ENCODE results near the gene DAPK3. TPM values are rescaled to one million over a fixed set of nuclear protein-coding genes. Genes with fewer than 3 reads are reported as not detected.
"Not testable (repeated sequence)": the region's sequence is repeated elsewhere in the genome, so short reads cannot be mapped to it uniquely, and the experiment has no call there.

The DAPK3 gene
- total RNA-seq, 1 donor from 2014 or later, result 105 TPM

GRCh38 chr19:3961007-3961406, 9.9 kb downstream of the DAPK3 start:
- Histone ChIP-seq H3K36me3 (ENCODE audit: control insufficient read depth, insufficient read depth, low read length) (peaks cover 49% of the 10 kb centered on the region), H3K27me3 (ENCODE audit: control insufficient read depth, insufficient read depth, low read length) (no peaks in the 10 kb centered on the region), H3K4me3 (ENCODE audit: low read depth, low read length) (no peak overlapping the region)
- DNase-seq (ENCODE audit: low read depth) (no peak), FAIRE-seq (no peak)
- TF ChIP-seq, protein P1, sequence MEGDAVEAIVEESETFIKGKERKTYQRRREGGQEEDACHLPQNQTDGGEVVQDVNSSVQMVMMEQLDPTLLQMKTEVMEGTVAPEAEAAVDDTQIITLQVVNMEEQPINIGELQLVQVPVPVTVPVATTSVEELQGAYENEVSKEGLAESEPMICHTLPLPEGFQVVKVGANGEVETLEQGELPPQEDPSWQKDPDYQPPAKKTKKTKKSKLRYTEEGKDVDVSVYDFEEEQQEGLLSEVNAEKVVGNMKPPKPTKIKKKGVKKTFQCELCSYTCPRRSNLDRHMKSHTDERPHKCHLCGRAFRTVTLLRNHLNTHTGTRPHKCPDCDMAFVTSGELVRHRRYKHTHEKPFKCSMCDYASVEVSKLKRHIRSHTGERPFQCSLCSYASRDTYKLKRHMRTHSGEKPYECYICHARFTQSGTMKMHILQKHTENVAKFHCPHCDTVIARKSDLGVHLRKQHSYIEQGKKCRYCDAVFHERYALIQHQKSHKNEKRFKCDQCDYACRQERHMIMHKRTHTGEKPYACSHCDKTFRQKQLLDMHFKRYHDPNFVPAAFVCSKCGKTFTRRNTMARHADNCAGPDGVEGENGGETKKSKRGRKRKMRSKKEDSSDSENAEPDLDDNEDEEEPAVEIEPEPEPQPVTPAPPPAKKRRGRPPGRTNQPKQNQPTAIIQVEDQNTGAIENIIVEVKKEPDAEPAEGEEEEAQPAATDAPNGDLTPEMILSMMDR (IDR thresholded peaks at IDR 0.05; ENCODE audit: insufficient read depth, low read length, severe bottlenecking), result no peak

DNA sequence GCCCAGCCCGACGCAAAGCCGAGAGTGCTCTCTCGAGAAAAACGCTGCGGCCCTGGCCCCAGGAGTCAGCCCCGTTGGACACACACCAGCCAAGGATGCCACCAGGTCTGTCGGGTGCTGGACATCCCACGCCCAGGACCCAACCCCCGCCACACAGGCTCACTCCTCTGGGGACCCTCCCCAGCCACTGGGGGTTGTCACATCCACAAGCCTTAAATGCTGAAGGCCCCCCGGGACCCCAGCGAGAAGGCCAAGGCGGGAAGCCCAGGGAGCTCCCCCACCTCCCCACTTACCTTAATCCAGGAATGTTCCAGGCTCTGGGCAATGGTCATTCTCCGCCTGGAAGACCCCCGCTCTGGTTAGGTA, 11.2 kb downstream of the DAPK3 start:
- no peak for FAIRE-seq
- no peak for DNase-seq (ENCODE audit: low read depth)

GRCh38 chr19:3958836-3959765, 11.8 kb downstream of the DAPK3 start:
- Histone ChIP-seq H3K4me3 (ENCODE audit: low read depth, low read length) (no peak overlapping the region), H3K36me3 (ENCODE audit: control insufficient read depth, insufficient read depth, low read length) (peaks cover 37% of the 10 kb centered on the region), H3K27me3 (ENCODE audit: control insufficient read depth, insufficient read depth, low read length) (no peaks in the 10 kb centered on the region)
- FAIRE-seq (no peak), DNase-seq (ENCODE audit: low read depth) (no peak)
- TF ChIP-seq, protein P1 (IDR thresholded peaks at IDR 0.05; ENCODE audit: insufficient read depth, low read length, severe bottlenecking), result no peak

More for the DNA sequence above, 11.2 kb downstream of the DAPK3 start:
- TF ChIP-seq, protein P1 (IDR thresholded peaks at IDR 0.05; ENCODE audit: insufficient read depth, low read length, severe bottlenecking), result no peak
- no peak overlapping the region for H3K4me3 ChIP-seq (ENCODE audit: low read depth, low read length)
- no peaks in the 10 kb centered on the region for H3K27me3 ChIP-seq (ENCODE audit: control insufficient read depth, insufficient read depth, low read length)
- peaks cover 41% of the 10 kb centered on the region for H3K36me3 ChIP-seq (ENCODE audit: control insufficient read depth, insufficient read depth, low read length)

GRCh38 chr19:3955688-3956087, 15.2 kb downstream of the DAPK3 start:
- Histone ChIP-seq H3K27me3 (ENCODE audit: control insufficient read depth, insufficient read depth, low read length) (no peaks in the 10 kb centered on the region), H3K36me3 (ENCODE audit: control insufficient read depth, insufficient read depth, low read length) (peaks cover 17% of the 10 kb centered on the region), H3K4me3 (ENCODE audit: low read depth, low read length) (no peak overlapping the region)
- DNase-seq (ENCODE audit: low read depth) (no peak), FAIRE-seq (no peak)
- TF ChIP-seq, protein P1 (IDR thresholded peaks at IDR 0.05; ENCODE audit: insufficient read depth, low read length, severe bottlenecking), result no peak

- not testable (repeated sequence) for H3K27me3 ChIP-seq (ENCODE audit: control insufficient read depth, insufficient read depth, low read length); H3K4me3 ChIP-seq (ENCODE audit: low read depth, low read length); DNase-seq (ENCODE audit: low read depth); FAIRE-seq
- H3K36me3 ChIP-seq (ENCODE audit: control insufficient read depth, insufficient read depth, low read length), result peaks cover 16% of the 10 kb centered on the region
Observed at GRCh38 chr19:3955276-3955675, 15.6 kb downstream of the DAPK3 start.

DNA sequence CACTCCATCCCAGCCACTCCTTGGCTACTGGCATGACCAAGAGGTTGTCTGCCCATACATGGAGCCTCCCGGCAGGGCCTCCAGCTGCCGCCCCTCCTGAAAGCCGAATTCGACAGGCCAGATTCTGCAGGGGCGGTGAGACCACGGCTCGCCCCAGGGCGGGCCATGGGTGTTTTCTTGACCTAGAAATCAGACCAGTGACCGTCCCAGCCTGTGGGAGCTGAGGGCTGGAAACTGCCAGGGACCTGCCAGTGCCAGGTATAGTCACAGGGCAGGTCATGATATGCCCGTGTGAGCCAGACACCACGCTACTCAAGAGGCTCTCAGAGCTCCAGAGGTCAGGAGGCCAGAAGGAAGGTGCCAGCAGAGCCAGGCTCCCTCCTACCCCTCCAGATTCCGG, 16.8 kb downstream of the DAPK3 start:
- H3K4me3 ChIP-seq (ENCODE audit: low read depth, low read length), result no peak overlapping the region

DNA sequence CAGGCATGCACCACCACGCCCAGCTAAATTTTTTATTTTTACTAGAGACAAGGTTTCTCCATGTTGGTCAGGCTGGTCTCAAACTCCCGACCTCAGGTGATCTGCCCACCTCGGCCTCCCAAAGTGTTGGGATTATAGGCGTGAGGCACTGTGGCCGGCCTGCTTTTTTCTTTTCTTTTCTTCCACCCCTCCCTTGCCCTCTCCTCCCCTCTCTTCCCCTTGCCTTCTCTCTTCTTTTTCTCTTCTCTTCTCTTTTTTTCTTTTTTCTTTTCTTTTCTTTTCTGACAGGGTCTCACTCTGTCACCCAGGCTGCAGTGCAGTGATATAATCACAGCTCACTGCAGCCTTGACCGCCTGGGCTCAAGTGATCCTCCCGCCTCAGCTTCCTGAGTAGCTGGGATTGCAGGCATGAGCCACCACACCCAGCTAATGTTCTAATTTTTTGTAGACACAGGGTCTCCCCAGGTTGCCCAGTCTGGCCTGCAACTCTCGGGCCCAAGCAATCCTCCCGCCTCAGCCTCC, 18.1 kb downstream of the DAPK3 start:
- FAIRE-seq, result not testable (repeated sequence)

More for the DNA sequence above, 16.8 kb downstream of the DAPK3 start:
- H3K27me3 ChIP-seq (ENCODE audit: control insufficient read depth, insufficient read depth, low read length), result no peaks in the 10 kb centered on the region
- DNase-seq (ENCODE audit: low read depth) (no peak), FAIRE-seq (no peak)
- H3K36me3 ChIP-seq (ENCODE audit: control insufficient read depth, insufficient read depth, low read length), result peaks cover 8% of the 10 kb centered on the region
- TF ChIP-seq, protein P1 (IDR thresholded peaks at IDR 0.05; ENCODE audit: insufficient read depth, low read length, severe bottlenecking), result no peak

More for the DNA sequence above, 18.1 kb downstream of the DAPK3 start:
- not testable (repeated sequence) for DNase-seq (ENCODE audit: low read depth); H3K36me3 ChIP-seq (ENCODE audit: control insufficient read depth, insufficient read depth, low read length); H3K4me3 ChIP-seq (ENCODE audit: low read depth, low read length); H3K27me3 ChIP-seq (ENCODE audit: control insufficient read depth, insufficient read depth, low read length)
